ENCODE measurements around the gene KRTAP9-8.
"Not testable (repeated sequence)": the region's sequence is repeated elsewhere in the genome, so short reads cannot be mapped to it uniquely, and the experiment has no call there.

KRTAP9-8 gene

GRCh38 chr17:41237949-41238437 is at the start of gene KRTAP9-8:
Gene KRTAP9-8 (plus strand): TSS chr17:41237999. CDS start chr17:41238052, 53 bp downstream.
- H3K4me3 ChIP-seq; H3K36me3 ChIP-seq (ENCODE audit: insufficient read depth, low read length); H3K27ac ChIP-seq; H3K9ac ChIP-seq (ENCODE audit: insufficient read length); H3K9me3 ChIP-seq (ENCODE audit: low read depth, low read length); DNase-seq (ENCODE audit: low read depth, low spot score): not testable (repeated sequence)

GRCh38 chr17:41189837-41190318 is 47.9 kb upstream of the KRTAP9-8 start, which contains the start of gene KRTAP9-1:
Gene KRTAP9-1 (plus strand): TSS chr17:41189887. CDS start chr17:41189887, 0 bp downstream.
- H3K27ac ChIP-seq; H3K9me3 ChIP-seq (ENCODE audit: low read depth, low read length); H3K36me3 ChIP-seq (ENCODE audit: insufficient read depth, low read length); H3K4me3 ChIP-seq; H3K9ac ChIP-seq (ENCODE audit: insufficient read length); DNase-seq (ENCODE audit: low read depth, low spot score): not testable (repeated sequence)

GRCh38 chr17:41190328-41190727 is 47.5 kb upstream of the KRTAP9-8 start:
- Histone ChIP-seq H3K9ac (ENCODE audit: insufficient read length) (no peak overlapping the region), H3K4me3 (no peak overlapping the region), H3K36me3 (ENCODE audit: insufficient read depth, low read length) (no peaks in the 10 kb centered on the region), H3K9me3 (ENCODE audit: low read depth, low read length) (no peaks in the 10 kb centered on the region), H3K27ac (no peak overlapping the region)
- TF ChIP-seq FOXP2 (optimal IDR thresholded peaks at IDR 0.05; ENCODE audit: control extremely low read depth, extremely low read length, insufficient read depth): no peak
- TF ChIP-seq POLR2AphosphoS5 (IDR thresholded peaks at IDR 0.05; ENCODE audit: borderline replicate concordance, low read depth, low read length): no peak
- TF ChIP-seq EZH2 (IDR thresholded peaks at IDR 0.05): no peak
- no peak for DNase-seq (ENCODE audit: low read depth, low spot score)

GRCh38 chr17:41196068-41196467 is 41.7 kb upstream of the KRTAP9-8 start:
- H3K36me3 ChIP-seq (ENCODE audit: insufficient read depth, low read length): no peaks in the 10 kb centered on the region
- TF ChIP-seq FOXP2 (optimal IDR thresholded peaks at IDR 0.05; ENCODE audit: control extremely low read depth, extremely low read length, insufficient read depth) (no peak), EZH2 (IDR thresholded peaks at IDR 0.05) (no peak), POLR2AphosphoS5 (IDR thresholded peaks at IDR 0.05; ENCODE audit: borderline replicate concordance, low read depth, low read length) (no peak)

GRCh38 chr17:41199421-41200078 is 38.2 kb upstream of the KRTAP9-8 start:
- Histone ChIP-seq H3K9me3 (ENCODE audit: low read depth, low read length) (no peaks in the 10 kb centered on the region), H3K4me3 (no peak overlapping the region), H3K36me3 (ENCODE audit: insufficient read depth, low read length) (no peaks in the 10 kb centered on the region), H3K27ac (no peak overlapping the region), H3K9ac (ENCODE audit: insufficient read length) (no peak overlapping the region)
- no peak for TF ChIP-seq EZH2 (IDR thresholded peaks at IDR 0.05)
- TF ChIP-seq FOXP2 (optimal IDR thresholded peaks at IDR 0.05; ENCODE audit: control extremely low read depth, extremely low read length, insufficient read depth): no peak
- no peak for TF ChIP-seq POLR2AphosphoS5 (IDR thresholded peaks at IDR 0.05; ENCODE audit: borderline replicate concordance, low read depth, low read length)
- no peak for DNase-seq (ENCODE audit: low read depth, low spot score)

More at GRCh38 chr17:41196068-41196467, 41.7 kb upstream of the KRTAP9-8 start:
- no peak for DNase-seq (ENCODE audit: low read depth, low spot score)
- H3K9me3 ChIP-seq (ENCODE audit: low read depth, low read length): no peaks in the 10 kb centered on the region
- H3K27ac ChIP-seq: no peak overlapping the region
- H3K4me3 ChIP-seq: no peak overlapping the region
- no peak overlapping the region for H3K9ac ChIP-seq (ENCODE audit: insufficient read length)

- Histone ChIP-seq H3K36me3 (ENCODE audit: insufficient read depth, low read length) (no peaks in the 10 kb centered on the region), H3K27ac (no peak overlapping the region), H3K9me3 (ENCODE audit: low read depth, low read length) (no peaks in the 10 kb centered on the region), H3K4me3 (no peak overlapping the region), H3K9ac (ENCODE audit: insufficient read length) (no peak overlapping the region)
- no peak for DNase-seq (ENCODE audit: low read depth, low spot score)
- TF ChIP-seq EZH2 (IDR thresholded peaks at IDR 0.05) (no peak), FOXP2 (optimal IDR thresholded peaks at IDR 0.05; ENCODE audit: control extremely low read depth, extremely low read length, insufficient read depth) (no peak), POLR2AphosphoS5 (IDR thresholded peaks at IDR 0.05; ENCODE audit: borderline replicate concordance, low read depth, low read length) (no peak)
These were observed 25.8 kb upstream of the KRTAP9-8 start for GRCh38 chr17:41211845-41212466.

- DNase-seq (ENCODE audit: low read depth, low spot score): no peak
- Histone ChIP-seq H3K27ac (no peak overlapping the region), H3K36me3 (ENCODE audit: insufficient read depth, low read length) (no peaks in the 10 kb centered on the region), H3K9ac (ENCODE audit: insufficient read length) (no peak overlapping the region), H3K9me3 (ENCODE audit: low read depth, low read length) (no peaks in the 10 kb centered on the region), H3K4me3 (no peak overlapping the region)
- TF ChIP-seq FOXP2 (optimal IDR thresholded peaks at IDR 0.05; ENCODE audit: control extremely low read depth, extremely low read length, insufficient read depth): no peak
These were observed 25.2 kb upstream of the KRTAP9-8 start for GRCh38 chr17:41212524-41213169.

GRCh38 chr17:41215681-41216080 is 22.1 kb upstream of the KRTAP9-8 start:
- Histone ChIP-seq H3K9me3 (ENCODE audit: low read depth, low read length) (no peaks in the 10 kb centered on the region), H3K9ac (ENCODE audit: insufficient read length) (no peak overlapping the region), H3K4me3 (no peak overlapping the region), H3K36me3 (ENCODE audit: insufficient read depth, low read length) (no peaks in the 10 kb centered on the region), H3K27ac (no peak overlapping the region)
- no peak for TF ChIP-seq EZH2 (IDR thresholded peaks at IDR 0.05)
- no peak for TF ChIP-seq FOXP2 (optimal IDR thresholded peaks at IDR 0.05; ENCODE audit: control extremely low read depth, extremely low read length, insufficient read depth)
- no peak for TF ChIP-seq POLR2AphosphoS5 (IDR thresholded peaks at IDR 0.05; ENCODE audit: borderline replicate concordance, low read depth, low read length)
- no peak for DNase-seq (ENCODE audit: low read depth, low spot score)
